NCI-H1930 (cell line): ENCODE results near the gene CDC25C.
"Not testable (repeated sequence)": the region's sequence is repeated elsewhere in the genome, so short reads cannot be mapped to it uniquely, and the experiment has no call there.

Source experiments
- DNase-seq, 2 experiments: peaks; one replicate each; lab custom pipeline; 2025; lab: John Stamatoyannopoulos, UW

The CDC25C gene

GRCh38 chr5:138346889-138347288 is 15.3 kb upstream of the CDC25C start:
- no peak for DNase-seq

GRCh38 chr5:138344887-138345622 is 13.5 kb upstream of the CDC25C start:
- no peak for DNase-seq

GRCh38 chr5:138340008-138340407 is 8.4 kb upstream of the CDC25C start:
- no peak for DNase-seq

GRCh38 chr5:138339464-138339863 is 7.9 kb upstream of the CDC25C start:
- no peak for DNase-seq

- DNase-seq: no peak
Measured at GRCh38 chr5:138339091-138339456, 7.5 kb upstream of the CDC25C start.

- no peak for DNase-seq
Measured at GRCh38 chr5:138338411-138339090, 6.9 kb upstream of the CDC25C start.

GRCh38 chr5:138337685-138338410 is 6.2 kb upstream of the CDC25C start, which contains the start of gene FAM53C:
Gene FAM53C, plus strand, starts transcription at chr5:138338266. Its CDS starts 3,070 bp downstream, at chr5:138341336.
- peak; percentile 82 to 85 for DNase-seq

- peak; percentile 68 to 74 for DNase-seq
Measured at GRCh38 chr5:138336952-138337684, 5.5 kb upstream of the CDC25C start.

- no peak for DNase-seq
Measured at GRCh38 chr5:138334867-138335447, 3.4 kb upstream of the CDC25C start.

- no peak for DNase-seq
Measured at GRCh38 chr5:138330813-138331448, 673 bp downstream of the CDC25C start.

GRCh38 chr5:138318211-138318610 is 13.4 kb downstream of the CDC25C start:
- DNase-seq: not testable (repeated sequence)

- DNase-seq: no peak
Measured at GRCh38 chr5:138316355-138316754, 15.2 kb downstream of the CDC25C start.

- DNase-seq: no peak
Measured at GRCh38 chr5:138315751-138316278, 15.8 kb downstream of the CDC25C start.

- DNase-seq: no peak
Measured at GRCh38 chr5:138305797-138306196, 25.8 kb downstream of the CDC25C start.

- no peak for DNase-seq
Measured at GRCh38 chr5:138303372-138303771, 28.2 kb downstream of the CDC25C start.

- DNase-seq: no peak
Measured at GRCh38 chr5:138289296-138289695, 42.3 kb downstream of the CDC25C start.

- no peak for DNase-seq
Measured at GRCh38 chr5:138287246-138287645, 44.4 kb downstream of the CDC25C start.

- DNase-seq: peak in 1 of 2 experiments; percentile 4
Measured at GRCh38 chr5:138282920-138283742, 48.5 kb downstream of the CDC25C start.

GRCh38 chr5:138280915-138281314 is 50.7 kb downstream of the CDC25C start:
- DNase-seq: no peak
